ENCODE measurements around the gene NCOA6.
"Not testable (repeated sequence)": the region's sequence is repeated elsewhere in the genome, so short reads cannot be mapped to it uniquely, and the experiment has no call there.

Gene NCOA6

GRCh38 chr20:34824806-34825529, 483 bp downstream of the NCOA6 start:
- DNase-seq: peak; percentile 80

GRCh38 chr20:34824452-34824805, 1.0 kb downstream of the NCOA6 start:
- DNase-seq: peak; percentile 86

- DNase-seq: no peak
These were observed 1.4 kb downstream of the NCOA6 start for GRCh38 chr20:34824026-34824425.

GRCh38 chr20:34820805-34821578, 4.5 kb downstream of the NCOA6 start:
- DNase-seq: no peak

- DNase-seq: no peak
These were observed 7.7 kb downstream of the NCOA6 start for GRCh38 chr20:34817801-34818200.

GRCh38 chr20:34817072-34817471, 8.4 kb downstream of the NCOA6 start:
- DNase-seq: no peak

- no peak for DNase-seq
These were observed 9.8 kb downstream of the NCOA6 start for GRCh38 chr20:34815636-34816035.

GRCh38 chr20:34808583-34808982, 16.9 kb downstream of the NCOA6 start:
- DNase-seq: no peak

- not testable (repeated sequence) for DNase-seq
These were observed 17.4 kb downstream of the NCOA6 start for GRCh38 chr20:34807944-34808465.

GRCh38 chr20:34806255-34806654, 19.2 kb downstream of the NCOA6 start:
- no peak for DNase-seq

- no peak for DNase-seq
These were observed 26.6 kb downstream of the NCOA6 start for GRCh38 chr20:34798871-34799270.

GRCh38 chr20:34798328-34798727, 27.1 kb downstream of the NCOA6 start:
- no peak for DNase-seq

GRCh38 chr20:34797012-34797995, 28.1 kb downstream of the NCOA6 start:
- no peak for DNase-seq

GRCh38 chr20:34794006-34794585, 31.4 kb downstream of the NCOA6 start:
- DNase-seq: no peak

GRCh38 chr20:34792687-34793363, 32.6 kb downstream of the NCOA6 start:
- DNase-seq: no peak

- DNase-seq: peak; percentile 60
These were observed 34.0 kb downstream of the NCOA6 start for GRCh38 chr20:34791289-34792020.

- DNase-seq: no peak
These were observed 44.2 kb downstream of the NCOA6 start for GRCh38 chr20:34781220-34781619.

GRCh38 chr20:34780291-34780690, 45.2 kb downstream of the NCOA6 start:
- DNase-seq: not testable (repeated sequence)

- no peak for DNase-seq
These were observed 49.3 kb downstream of the NCOA6 start for GRCh38 chr20:34776177-34776576.

- no peak for DNase-seq
These were observed 50.6 kb downstream of the NCOA6 start for GRCh38 chr20:34774886-34775285.

GRCh38 chr20:34774449-34774848, 51.0 kb downstream of the NCOA6 start:
- DNase-seq: no peak
